DOHH2 (cell line): Measurements from ENCODE around the gene DCK.
A peak's percentile ranks its signal among the peaks of the same experiment; 100 is the strongest.
"Not testable (repeated sequence)": the region's sequence is repeated elsewhere in the genome, so short reads cannot be mapped to it uniquely, and the experiment has no call there.

Experiments used
- H3F3A ChIP-seq: fragments of 200-600 bp; sonication (generic), shearing (Covaris generic); 2 replicates; pipeline ENCODE4 v1.6.0; 2016; ENCODE audit warnings: antibody characterized with exemption, mild to moderate bottlenecking; ENCODE audit not compliant: control insufficient read depth, insufficient read depth
- H3K27ac ChIP-seq: fragments of 200-600 bp; sonication (generic); 2 replicates; pipeline ENCODE4 v1.5.1; 2014; ENCODE audit warnings: low read depth, mild to moderate bottlenecking, low read length, moderate library complexity
- H3K27me3 ChIP-seq: fragments of 200-600 bp; sonication (generic); 2 replicates; pipeline ENCODE4 v1.6.1; 2014; ENCODE audit warnings: mild to moderate bottlenecking, low read length, mixed read lengths; ENCODE audit not compliant: control insufficient read depth
- H3K36me3 ChIP-seq: fragments of 200-600 bp; sonication (generic); 2 replicates; pipeline ENCODE4 v1.6.1; 2014; ENCODE audit warnings: mild to moderate bottlenecking, low read length, moderate library complexity, mixed read lengths; ENCODE audit not compliant: control insufficient read depth
- H3K4me1 ChIP-seq: fragments of 200-600 bp; sonication (generic); 2 replicates; pipeline ENCODE4 v1.6.1; 2014; ENCODE audit warnings: mild to moderate bottlenecking, low read length, mixed read lengths; ENCODE audit not compliant: control insufficient read depth
- H3K4me2 ChIP-seq: fragments of 200-600 bp; sonication (generic); 2 replicates; pipeline ENCODE4 v1.6.0; 2014; ENCODE audit warnings: mild to moderate bottlenecking, low read length, moderate library complexity
- H3K4me3 ChIP-seq: fragments of 200-600 bp; sonication (generic); 2 replicates; pipeline ENCODE4 v1.5.1; 2014; ENCODE audit warnings: mild to moderate bottlenecking, low read length, mixed read lengths
- H3K79me2 ChIP-seq: fragments of 200-600 bp; sonication (generic); 2 replicates; pipeline ENCODE4 v1.6.1; 2014; ENCODE audit warnings: mild to moderate bottlenecking, low read length, mixed read lengths; ENCODE audit not compliant: control insufficient read depth
- H3K9me2 ChIP-seq: fragments of 200-600 bp; sonication (generic); replicated peaks from 2 replicates; pipeline ENCODE4 v1.6.1; 2014; ENCODE audit warnings: mild to moderate bottlenecking, low read length, mixed read lengths; ENCODE audit not compliant: control insufficient read depth
- H3K9me3 ChIP-seq: fragments of 200-600 bp; sonication (generic); 2 replicates; pipeline ENCODE4 v1.6.1; 2014; ENCODE audit warnings: antibody characterized with exemption, low read length, mixed read lengths; ENCODE audit not compliant: control insufficient read depth, insufficient read depth
- H4K20me1 ChIP-seq: fragments of 200-600 bp; sonication (generic); 2 replicates; pipeline ENCODE4 v1.6.0; 2014; ENCODE audit warnings: low read depth, mild to moderate bottlenecking, antibody characterized with exemption, low read length, moderate library complexity; ENCODE audit not compliant: control insufficient read depth, insufficient read depth
- EZH2phosphoT487 ChIP-seq: fragments of 200-600 bp; sonication (generic); IDR thresholded peaks from 2 replicates; pipeline ENCODE4 v1.6.1; 2017; ENCODE audit warnings: borderline replicate concordance, mild to moderate bottlenecking, antibody characterized with exemption, low read length, moderate library complexity, mixed read lengths
- TF ChIP-seq, protein P1 (sequence below): fragments of 200-600 bp; sonication (generic); IDR thresholded peaks from one replicate; pipeline ENCODE4 v1.5.1; 2014; ENCODE audit warnings: antibody characterized with exemption, mild to moderate bottlenecking, low read depth, low read length; ENCODE audit not compliant: poor library complexity, severe bottlenecking

The DCK gene

DNA sequence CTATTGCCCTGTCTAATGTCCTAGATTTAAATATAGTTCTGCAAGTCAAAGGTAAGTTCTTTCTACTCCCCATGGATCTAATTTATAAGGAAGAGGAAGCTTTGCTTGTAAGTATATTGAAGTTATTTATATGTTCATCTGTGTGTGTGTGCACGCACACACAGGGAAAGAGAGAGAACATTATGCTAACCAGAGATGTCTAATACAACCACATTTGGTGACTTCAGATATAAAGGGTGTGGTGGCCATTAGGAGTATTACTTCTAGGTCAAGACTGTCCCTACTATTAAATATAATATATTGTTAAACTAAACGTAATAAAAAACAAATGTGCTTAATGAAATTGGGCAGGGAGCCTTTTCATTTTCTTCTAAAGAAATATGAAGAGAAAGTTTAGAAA, 4.1 kb downstream of the DCK start:
- Histone ChIP-seq H3K9me2 (no peaks in the 10 kb centered on the region), H3K79me2 (peaks cover 99% of the 10 kb centered on the region), H3K36me3 (peaks cover 86% of the 10 kb centered on the region), H3F3A (peaks cover 19% of the 10 kb centered on the region), H3K4me3 (peak overlapping the region; percentile 90), H3K9me3 (no peaks in the 10 kb centered on the region), H3K27ac (peak overlapping the region; percentile 97), H3K4me2 (peak overlapping the region; percentile 65), H3K4me1 (peaks cover 55% of the 10 kb centered on the region), H4K20me1 (peaks cover 19% of the 10 kb centered on the region), H3K27me3 (no peaks in the 10 kb centered on the region)
- no peak for TF ChIP-seq EZH2phosphoT487
- TF ChIP-seq, protein P1, sequence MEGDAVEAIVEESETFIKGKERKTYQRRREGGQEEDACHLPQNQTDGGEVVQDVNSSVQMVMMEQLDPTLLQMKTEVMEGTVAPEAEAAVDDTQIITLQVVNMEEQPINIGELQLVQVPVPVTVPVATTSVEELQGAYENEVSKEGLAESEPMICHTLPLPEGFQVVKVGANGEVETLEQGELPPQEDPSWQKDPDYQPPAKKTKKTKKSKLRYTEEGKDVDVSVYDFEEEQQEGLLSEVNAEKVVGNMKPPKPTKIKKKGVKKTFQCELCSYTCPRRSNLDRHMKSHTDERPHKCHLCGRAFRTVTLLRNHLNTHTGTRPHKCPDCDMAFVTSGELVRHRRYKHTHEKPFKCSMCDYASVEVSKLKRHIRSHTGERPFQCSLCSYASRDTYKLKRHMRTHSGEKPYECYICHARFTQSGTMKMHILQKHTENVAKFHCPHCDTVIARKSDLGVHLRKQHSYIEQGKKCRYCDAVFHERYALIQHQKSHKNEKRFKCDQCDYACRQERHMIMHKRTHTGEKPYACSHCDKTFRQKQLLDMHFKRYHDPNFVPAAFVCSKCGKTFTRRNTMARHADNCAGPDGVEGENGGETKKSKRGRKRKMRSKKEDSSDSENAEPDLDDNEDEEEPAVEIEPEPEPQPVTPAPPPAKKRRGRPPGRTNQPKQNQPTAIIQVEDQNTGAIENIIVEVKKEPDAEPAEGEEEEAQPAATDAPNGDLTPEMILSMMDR = no peak

- H3K4me3 ChIP-seq, H3K9me2 ChIP-seq, H3K27ac ChIP-seq, H3K4me2 ChIP-seq, H3K27me3 ChIP-seq, H3K9me3 ChIP-seq: not testable (repeated sequence)
- Histone ChIP-seq H4K20me1 (peaks cover 23% of the 10 kb centered on the region), H3K79me2 (peaks cover 100% of the 10 kb centered on the region), H3F3A (peaks cover 15% of the 10 kb centered on the region), H3K4me1 (peaks cover 70% of the 10 kb centered on the region), H3K36me3 (peaks cover 90% of the 10 kb centered on the region)
Observed at GRCh38 chr4:70999639-71000038, 6.2 kb downstream of the DCK start.

- H3K9me3 ChIP-seq, H3K9me2 ChIP-seq, H3K27me3 ChIP-seq, H3F3A ChIP-seq, H3K27ac ChIP-seq: not testable (repeated sequence)
- Histone ChIP-seq H4K20me1 (peaks cover 23% of the 10 kb centered on the region), H3K4me2 (peak overlapping the region; percentile 41), H3K79me2 (peaks cover 100% of the 10 kb centered on the region), H3K4me1 (peaks cover 80% of the 10 kb centered on the region), H3K36me3 (peaks cover 88% of the 10 kb centered on the region), H3K4me3 (peak overlapping the region; percentile 28)
Observed at GRCh38 chr4:71001363-71001762, 7.9 kb downstream of the DCK start.

DNA sequence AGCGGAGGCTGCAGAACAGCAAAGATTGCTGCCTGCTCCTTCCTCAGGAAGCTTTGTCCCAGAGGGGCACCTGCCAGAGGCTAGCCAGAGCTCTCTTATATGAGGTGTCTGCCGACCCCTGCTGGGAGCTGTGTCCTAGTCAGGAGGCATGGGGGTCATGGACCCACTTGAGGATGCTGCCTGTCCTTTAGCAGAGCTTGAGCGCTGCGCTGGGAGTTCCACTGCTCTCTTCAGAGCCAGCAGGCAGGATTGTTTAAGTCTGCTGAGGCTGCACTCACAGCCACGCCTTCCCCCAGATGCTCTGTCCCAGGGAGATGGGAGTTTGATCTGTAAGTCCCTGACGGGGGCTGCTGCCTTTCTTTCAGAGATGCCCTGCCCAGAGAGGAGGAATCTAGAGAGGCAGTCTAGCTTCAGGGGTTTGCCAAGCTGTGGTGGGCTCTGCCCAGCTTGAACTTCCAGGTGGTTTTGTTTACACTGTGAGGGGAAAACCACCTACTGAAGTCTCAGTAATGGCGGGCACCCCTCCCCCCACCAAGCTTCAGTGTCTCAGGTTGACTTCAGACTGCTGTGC, 10.9 kb downstream of the DCK start:
- Histone ChIP-seq H3F3A (peaks cover 29% of the 10 kb centered on the region), H3K79me2 (peaks cover 100% of the 10 kb centered on the region), H3K36me3 (peaks cover 88% of the 10 kb centered on the region), H3K4me2 (peak overlapping the region; percentile 52), H3K4me3 (peak overlapping the region; percentile 13), H3K27ac (peak overlapping the region; percentile 13), H3K9me3 (no peaks in the 10 kb centered on the region), H4K20me1 (peaks cover 21% of the 10 kb centered on the region), H3K9me2 (no peaks in the 10 kb centered on the region), H3K4me1 (peaks cover 84% of the 10 kb centered on the region), H3K27me3 (no peaks in the 10 kb centered on the region)
- TF ChIP-seq, protein P1 = no peak
- TF ChIP-seq EZH2phosphoT487 = no peak

DNA sequence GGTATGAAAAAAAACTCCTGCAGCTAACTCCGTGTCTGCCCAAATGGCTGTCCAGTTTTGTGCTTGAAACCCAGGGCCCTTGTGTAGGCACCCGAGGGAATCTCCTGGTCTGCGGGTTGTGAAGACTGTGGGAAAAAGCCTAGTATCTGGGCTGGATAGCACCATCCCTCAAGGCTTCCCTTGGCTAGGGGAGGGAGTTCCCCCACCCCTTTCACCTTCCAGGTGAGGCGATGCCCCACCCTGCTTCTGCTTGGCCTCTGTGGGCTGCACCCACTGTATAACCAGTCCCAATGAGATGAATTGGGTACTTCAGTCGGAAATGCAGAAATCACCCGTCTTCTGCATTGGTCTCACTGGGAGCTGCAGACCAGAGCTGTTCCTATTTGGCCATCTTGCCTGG, 11.6 kb downstream of the DCK start:
- Histone ChIP-seq H3K4me2 (peak overlapping the region; percentile 52), H3K79me2 (peaks cover 100% of the 10 kb centered on the region), H3K4me3 (peak overlapping the region; percentile 17; the same call in 1 of the 2 replicates), H3K36me3 (peaks cover 88% of the 10 kb centered on the region), H3K4me1 (peaks cover 90% of the 10 kb centered on the region), H4K20me1 (peaks cover 21% of the 10 kb centered on the region), H3F3A (peaks cover 34% of the 10 kb centered on the region)
- H3K9me3 ChIP-seq, H3K9me2 ChIP-seq, H3K27ac ChIP-seq, H3K27me3 ChIP-seq: not testable (repeated sequence)
